Adrenal gland (tissue), 12 donors: Measurements from ENCODE around the gene RBPMS2. TPM values are rescaled to one million over a fixed set of nuclear protein-coding genes. Genes with fewer than 3 reads are reported as not detected.

Experiments
- DNase-seq, 7 donors: peaks; one replicate each; pipeline ENCODE4 v3.0.0-alpha.2; 2019 to 2020
- H3K27ac ChIP-seq, 5 donors: fragments of 200-600 bp; sonication (generic) in 4 of 5; 1 replicate in 3 of 5; 2 replicates in 2 of 5; pipeline versions ENCODE4 v1.5.1 to v1.8.0; 2016 to 2020; ENCODE audit warnings: mild to moderate bottlenecking in 1 of 5
- H3K27me3 ChIP-seq: fragments of 200-600 bp; 2 replicates; pipeline ENCODE4 v1.8.0; 2021
- H3K36me3 ChIP-seq, 2 donors: fragments of 200-600 bp; replicated peaks in 1 of 2; 1 replicate in 1 of 2; 2 replicates in 1 of 2; pipeline versions ENCODE4 v1.5.1 to v1.8.0; 2018 to 2022
- H3K4me1 ChIP-seq, 2 donors: fragments of 200-600 bp; replicated peaks in 1 of 2; 1 replicate in 1 of 2; 2 replicates in 1 of 2; pipeline versions ENCODE4 v1.5.1 to v1.8.0; 2018 to 2021
- H3K4me3 ChIP-seq, 4 donors: fragments of 200-600 bp; sonication (generic) in 3 of 4; one replicate each; pipeline ENCODE4 v1.5.1; 2016 to 2018
- H3K9me3 ChIP-seq, 3 donors: fragments of 200-600 bp; sonication (generic) in 1 of 3; replicated peaks in 1 of 3; 1 replicate in 2 of 3; 2 replicates in 1 of 3; pipeline versions ENCODE4 v1.5.1 to v1.8.0; 2016 to 2021
- CTCF ChIP-seq, 6 experiments: fragments of 450-650 bp in 4 of 6; fragments of 200-600 bp in 2 of 6; sonication (generic) in 1 of 6; IDR thresholded peaks; 1 replicate in 5 of 6; 2 replicates in 1 of 6; pipeline versions ENCODE4 v1.5.1 to v1.8.0; 2016 to 2021; ENCODE audit warnings: antibody characterized with exemption in 6 of 6, mild to moderate bottlenecking in 2 of 6, moderate library complexity in 1 of 6
- POLR2A ChIP-seq, 2 donors: fragments of 450-650 bp; IDR thresholded peaks; one replicate each; pipeline ENCODE4 v1.6.1; 2017; ENCODE audit warnings: antibody characterized with exemption in 2 of 2, mild to moderate bottlenecking in 2 of 2, moderate library complexity in 1 of 2
- WGBS, 4 donors: extraction: QIAGEN DNeasy Blood & Tissue Kit in 2 of 4; methylation state at CpG; one replicate each; pipeline versions ENCODE4 v1.1.5 to v1.1.7; 2013 to 2017; 5-methylcytosine and 5-hydroxymethylcytosine counted together
- intact Hi-C, 2 donors: fragments of 100-400 bp; cut with DNase I; formaldehyde crosslinking; loops; one replicate each; pipeline versions ENCODE4 v1.14.1 to v1.15.0; 2022 to 2023
- polyA plus RNA-seq, 3 donors: library from polyadenylated mRNA; stranded (reverse); fragments of 200-250 nt in 2 of 3; fragments of 350-450 nt in 1 of 3; fragmentation: Illumina TruSeq in 1 of 3; extraction: RNeasy Lipid Tissue Mini Kit (QIAGEN cat#74804) in 1 of 3; gene quantifications; one replicate each; pipeline ENCODE4 v1.2.3, GENCODE V29; 2013 to 2014
- total RNA-seq, 9 donors: library from RNA; depleted of rRNA in 4 of 9; stranded (reverse); fragments of >200 nt in 4 of 9; fragments of 120-200 nt in 1 of 9; fragmentation: NEBNext Ultra II Directional in 1 of 9; extraction: Animal tissue kit (Norgen Biotek cat#: 25700) in 1 of 9; gene quantifications; one replicate each; pipeline versions ENCODE4 v1.1.0 to v1.2.4, GENCODE V29; 2013 to 2023
- donor health status: healthy with polysubstance abuse.
- donor health status: Bipolar disorder and iron deficiency.
- donor health status: DM: yes; HTN: yes; CAD: no.
- donor health status: DM: no; HTN: no; CAD: no.
- donor health status: DM: no; HTN: no; CAD: no.
- donor health status: DM: yes; HTN: yes; CAD: no.

Gene RBPMS2
- total and polyA plus RNA-seq, 12 donors: 0.39 to 6.3 (median 4.0) TPM; not detected in 1

- Histone ChIP-seq H3K9me3 (no peaks in the 10 kb centered on the region), H3K4me1 (peaks cover 18 to 28% of the 10 kb centered on the region in 2 donors), H3K36me3 (no peaks in the 10 kb centered on the region), H3K4me3 (no peak overlapping the region), H3K27me3 (no peaks in the 10 kb centered on the region), H3K27ac (no peak overlapping the region)
- no peak for DNase-seq
- TF ChIP-seq POLR2A (IDR thresholded peaks at IDR 0.05) (no peak), CTCF (IDR thresholded peaks at IDR 0.05) (no peak)
- intact Hi-C loops: no loop called here
- 88 to 93% (median 91%) methylated on average over 3 of the region's 3 CpGs for WGBS, 4 donors
Measured at GRCh38 chr15:64705006-64705405, 70.4 kb downstream of the RBPMS2 start.

- 22 to 52% (median 34%) methylated on average over 7 of the region's 7 CpGs for whole genome bisulfite sequencing, 4 donors
- H3K9me3 ChIP-seq: no peaks in the 10 kb centered on the region
- TF ChIP-seq CTCF (IDR thresholded peaks at IDR 0.05) (no peak), POLR2A (IDR thresholded peaks at IDR 0.05) (no peak)
- H3K4me1 ChIP-seq: peaks cover 32 to 42% of the 10 kb centered on the region in 2 donors
- H3K4me3 ChIP-seq: peak overlapping the region in 2 of 4 donors; percentile 90 to 99
- no peaks in the 10 kb centered on the region for H3K36me3 ChIP-seq
- H3K27ac ChIP-seq: peak overlapping the region in 4 of 5 donors; percentile 60 to 95 (median 82)
- intact Hi-C loops: no loop called here
- H3K27me3 ChIP-seq: no peaks in the 10 kb centered on the region
- DNase-seq: peak in 5 of 7 donors; percentile 44 to 72 (median 55)
Measured at GRCh38 chr15:64703632-64703959, 71.8 kb downstream of the RBPMS2 start.

GRCh38 chr15:64702816-64703631 is 72.4 kb downstream of the RBPMS2 start:
- Histone ChIP-seq H3K27me3 (no peaks in the 10 kb centered on the region), H3K4me3 (peak overlapping the region; percentile 33 to 99 (median 80)), H3K9me3 (no peaks in the 10 kb centered on the region), H3K36me3 (no peaks in the 10 kb centered on the region), H3K27ac (peak overlapping the region; percentile 52 to 95 (median 79)), H3K4me1 (peaks cover 38 to 47% of the 10 kb centered on the region in 2 donors)
- peak; percentile 61 to 78 for TF ChIP-seq POLR2A (IDR thresholded peaks at IDR 0.05)
- no peak for TF ChIP-seq CTCF (IDR thresholded peaks at IDR 0.05)
- DNase-seq: peak; percentile 96 to 98 (median 97)
- intact Hi-C loops: no loop called here
- 0 to 2% (median 1%) methylated on average over 13 to 62 of the region's 62 CpGs for WGBS, 4 donors

- 31 to 35% (median 33%) methylated on average over 5 of the region's 5 CpGs for WGBS, 4 donors
- H3K4me1 ChIP-seq: peaks cover 39 to 60% of the 10 kb centered on the region in 2 donors
- intact Hi-C loops: no loop called here
Measured at GRCh38 chr15:64701482-64702184, 73.8 kb downstream of the RBPMS2 start.

More at GRCh38 chr15:64701482-64702184, 73.8 kb downstream of the RBPMS2 start:
- no peaks in the 10 kb centered on the region for H3K36me3 ChIP-seq
- H3K27me3 ChIP-seq: no peaks in the 10 kb centered on the region
- H3K27ac ChIP-seq: peak overlapping the region in 2 of 5 donors; percentile 0 to 29
- TF ChIP-seq POLR2A (IDR thresholded peaks at IDR 0.05) (no peak), CTCF (IDR thresholded peaks at IDR 0.05) (no peak)
- no peaks in the 10 kb centered on the region for H3K9me3 ChIP-seq
- DNase-seq: no peak
- H3K4me3 ChIP-seq: peak overlapping the region in 2 of 4 donors; percentile 90 to 99
